HepG2 (cell line): ENCODE data around the gene RB1. TPM values are rescaled to one million over a fixed set of nuclear protein-coding genes. Genes with fewer than 3 reads are reported as not detected.

Experiments used
- ATAC-seq: fragments of 200-7000 bp; cut with Tn5 transposase; 3 replicates; pipeline ENCODE4 v1.9.1; 2020; ENCODE audit warnings: mild to moderate bottlenecking, moderate library complexity
- BruUV-seq: library from RNA; stranded (reverse); fragments of 400-500 nt; replicated peaks from 2 replicates; lab custom pipeline; 2021; lab: Mats Ljungman, UMichigan
- CTCF ChIA-PET: fragments of 300-600 bp; formaldehyde crosslinking; extraction: SDS; loops from one replicate; lab custom pipeline; 2021; ENCODE audit warnings: low total read pairs, inconsistent platforms, low intra/inter-chr PET ratio; lab: Yijun Ruan, JAX
- POLR2A ChIA-PET: fragments of 350-600 bp; sonication (Branson Sonifier 250); formaldehyde crosslinking; loops from one replicate; lab custom pipeline; 2020; ENCODE audit warnings: antibody characterized with exemption, inconsistent platforms; lab: Yijun Ruan, JAX
- DNase-seq: peaks from one replicate; pipeline ENCODE4 v3.0.0-alpha.2; 2015; ENCODE audit warnings: low spot score
- FAIRE-seq: peaks from 3 replicates; lab custom pipeline; 2011; peaks lifted over from hg19 to GRCh38; lab: Jason Lieb, UNC
- H2AFZ ChIP-seq: one replicate; pipeline ENCODE4 v1.6.1; 2011; ENCODE audit warnings: low read length, inconsistent platforms
- H3K27ac ChIP-seq: fragments of 300-600 bp; 3 replicates; pipeline ENCODE4 v1.8.0; 2011; ENCODE audit warnings: mixed run types, mild to moderate bottlenecking, mixed read lengths, low read length, inconsistent platforms; ENCODE audit not compliant: insufficient read depth; ENCODE audit errors: extremely low read length
- H3K27me3 ChIP-seq, 2 experiments: fragments of 200-600 bp in 1 of 2; 2 replicates in 1 of 2; 3 replicates in 1 of 2; pipeline versions ENCODE4 v1.6.0 to v1.8.0; 2011; ENCODE audit warnings: low read length in 2 of 2, mild to moderate bottlenecking in 2 of 2, moderate library complexity in 2 of 2, inconsistent platforms in 1 of 2; ENCODE audit not compliant: insufficient read depth in 2 of 2, control insufficient read depth in 1 of 2
- H3K36me3 ChIP-seq, 2 experiments: fragments of 200-600 bp in 1 of 2; replicated peaks in 1 of 2; 2 replicates in 1 of 2; 3 replicates in 1 of 2; pipeline versions ENCODE4 v1.5.1 to v1.8.0; 2011; ENCODE audit warnings: low read length in 2 of 2, inconsistent platforms in 1 of 2; ENCODE audit not compliant: insufficient read depth in 2 of 2, control insufficient read depth in 1 of 2
- H3K4me1 ChIP-seq: 2 replicates; pipeline ENCODE4 v1.5.1; 2012; ENCODE audit warnings: low read length, inconsistent platforms; ENCODE audit not compliant: insufficient read depth
- H3K4me2 ChIP-seq: 2 replicates; pipeline ENCODE4 v1.6.0; 2011; ENCODE audit warnings: low read depth, low read length, inconsistent platforms
- H3K4me3 ChIP-seq, 3 experiments: fragments of 200-600 bp in 1 of 3; sonication (generic), shearing (Covaris generic) in 1 of 3; replicated peaks in 1 of 3; 2 replicates each; pipeline ENCODE4 v1.5.1; 2011 to 2016; ENCODE audit warnings: low read length in 3 of 3, inconsistent platforms in 2 of 3, low read depth in 2 of 3, mild to moderate bottlenecking in 2 of 3, control low read depth in 1 of 3, mixed read lengths in 1 of 3; ENCODE audit not compliant: insufficient read depth in 1 of 3
- H3K79me2 ChIP-seq: one replicate; pipeline ENCODE4 v1.6.1; 2011; ENCODE audit warnings: low read length, inconsistent platforms; ENCODE audit not compliant: insufficient read depth
- H3K9ac ChIP-seq: 2 replicates; pipeline ENCODE4 v1.6.0; 2011; ENCODE audit warnings: mild to moderate bottlenecking, low read depth, low read length, inconsistent platforms; ENCODE audit not compliant: insufficient read depth
- H3K9me3 ChIP-seq: 2 replicates; pipeline ENCODE4 v1.5.1; 2012; ENCODE audit warnings: mild to moderate bottlenecking, low read length
- H4K20me1 ChIP-seq: 2 replicates; pipeline ENCODE4 v1.6.0; 2011; ENCODE audit warnings: inconsistent platforms, mild to moderate bottlenecking, low read length, moderate library complexity; ENCODE audit not compliant: insufficient read depth
- CAMTA2 ChIP-seq: sonication (generic); formaldehyde crosslinking; IDR thresholded peaks from 2 replicates; pipeline ENCODE4 v1.4.0; 2020; ENCODE audit warnings: mild to moderate bottlenecking, missing genetic modification reagents, borderline replicate concordance
- FOXC1 ChIP-seq: sonication (generic); formaldehyde crosslinking; IDR thresholded peaks from 2 replicates; pipeline ENCODE4 v1.8.0; 2022; ENCODE audit warnings: mild to moderate bottlenecking, missing genetic modification reagents, borderline replicate concordance
- GATA4 ChIP-seq: sonication (generic); IDR thresholded peaks from 2 replicates; pipeline ENCODE4 v1.6.1; 2016; ENCODE audit warnings: antibody characterized with exemption, low read depth, borderline replicate concordance
- HNF4A ChIP-seq: sonication (generic); formaldehyde crosslinking; IDR thresholded peaks from 2 replicates; pipeline ENCODE4 v1.4.0; 2020; ENCODE audit warnings: missing genetic modification reagents
- MAX ChIP-seq: IDR thresholded peaks from 2 replicates; pipeline ENCODE4 v1.6.1; 2012; ENCODE audit warnings: inconsistent platforms
- MAZ ChIP-seq, 2 experiments: sonication (generic) in 1 of 2; formaldehyde crosslinking in 1 of 2; IDR thresholded peaks; 2 replicates each; pipeline versions ENCODE4 v1.5.0 to v1.6.1; 2012 to 2020; ENCODE audit warnings: low read depth in 2 of 2, mild to moderate bottlenecking in 2 of 2, borderline replicate concordance in 1 of 2, improper control_type of control experiment in 1 of 2, low read length in 1 of 2, missing genetic modification reagents in 1 of 2, moderate library complexity in 1 of 2
- NBN ChIP-seq: fragments of 450-650 bp; conservative IDR thresholded peaks from 2 replicates; pipeline ENCODE4 v1.6.1; 2017
- NFRKB ChIP-seq: fragments of 450-650 bp; IDR thresholded peaks from 2 replicates; pipeline ENCODE4 v1.6.1; 2017
- PAX8 ChIP-seq: sonication (generic); formaldehyde crosslinking; IDR thresholded peaks from 2 replicates; pipeline ENCODE4 v1.8.0; 2022; ENCODE audit warnings: mild to moderate bottlenecking, missing genetic modification reagents, borderline replicate concordance
- RFXAP ChIP-seq: sonication (generic); formaldehyde crosslinking; IDR thresholded peaks from 2 replicates; pipeline ENCODE4 v1.4.0; 2020; ENCODE audit warnings: missing genetic modification reagents, borderline replicate concordance
- SP5 ChIP-seq: IDR thresholded peaks from 2 replicates; pipeline ENCODE4 v1.6.1; 2016; ENCODE audit warnings: low read depth, borderline replicate concordance
- ZKSCAN1 ChIP-seq: fragments of 150-350 bp; IDR thresholded peaks from 2 replicates; pipeline ENCODE4 v1.6.1; 2014; ENCODE audit warnings: low read length
- ZMYM2 ChIP-seq: sonication (generic); formaldehyde crosslinking; IDR thresholded peaks from 2 replicates; pipeline ENCODE4 v1.8.0; 2022; ENCODE audit warnings: mild to moderate bottlenecking, missing genetic modification reagents
- ZNF256 ChIP-seq: sonication (generic); formaldehyde crosslinking; conservative IDR thresholded peaks from 2 replicates; pipeline ENCODE4 v1.4.0; 2020; ENCODE audit warnings: missing genetic modification reagents
- ZNF329 ChIP-seq: sonication (generic); formaldehyde crosslinking; IDR thresholded peaks from 2 replicates; pipeline ENCODE4 v1.9.0; 2021; ENCODE audit warnings: low read depth, mild to moderate bottlenecking, missing genetic modification reagents
- ZNF772 ChIP-seq: sonication (generic); formaldehyde crosslinking; IDR thresholded peaks from 2 replicates; pipeline ENCODE4 v1.5.0; 2020; ENCODE audit warnings: mild to moderate bottlenecking, missing genetic modification reagents
- ZSCAN31 ChIP-seq: sonication (generic); formaldehyde crosslinking; IDR thresholded peaks from 2 replicates; pipeline ENCODE4 v1.5.0; 2020; ENCODE audit warnings: low read depth, mild to moderate bottlenecking, missing genetic modification reagents
- WGBS: methylation state at CpG from one replicate; pipeline ENCODE4 v1.1.6; 2017; ENCODE audit warnings: low lambda C conversion rate; 5-methylcytosine and 5-hydroxymethylcytosine counted together
- in situ Hi-C: cut with HindIII; loops from 2 replicates; pipeline ENCODE4 v1.10.0; 2017; ENCODE audit warnings: low pct_unique_long_range_greater_than_20kb; ENCODE audit not compliant: extremely low pct_ligation_motif_present
- intact Hi-C: fragments of 100-400 bp; cut with micrococcal nuclease; formaldehyde crosslinking; loops from one replicate; pipeline ENCODE4 v1.10.0; 2022; ENCODE audit not compliant: unreplicated experiment
- polyA plus RNA-seq, 8 experiments: library from polyadenylated mRNA; depleted of rRNA in 3 of 8; stranded (reverse) in 7 of 8; unstranded in 1 of 8; fragments of >200 nt; fragmentation: Illumina TruSeq in 4 of 8; extraction: Trizol in 4 of 8; gene quantifications; 2 replicates each; pipeline versions ENCODE4 v1.2.1 to v1.2.3, GENCODE V29; 2011 to 2016; ENCODE audit warnings: low read depth in 4 of 8, missing spikeins in 1 of 8, mixed read lengths in 1 of 8; ENCODE audit not compliant: insufficient read depth in 1 of 8
- total RNA-seq, 5 experiments: library from RNA; depleted of rRNA; stranded (reverse); fragments of >200 nt; fragmentation: Illumina TruSeq; extraction: Trizol; gene quantifications; 2 replicates each; pipeline ENCODE4 v1.2.3, GENCODE V29; 2016; ENCODE audit warnings: low read depth in 1 of 5
- TF ChIP-seq, protein P1 (sequence below): sonication (generic); formaldehyde crosslinking; conservative IDR thresholded peaks from 2 replicates; pipeline ENCODE4 v1.5.0; 2020; ENCODE audit warnings: missing genetic modification reagents
- TF ChIP-seq, protein P2 (sequence below): sonication (generic); formaldehyde crosslinking; IDR thresholded peaks from 2 replicates; pipeline ENCODE4 v1.4.0; 2020; ENCODE audit warnings: missing genetic modification reagents, borderline replicate concordance
- TF ChIP-seq, protein P3 (sequence below): sonication (generic); formaldehyde crosslinking; IDR thresholded peaks from 2 replicates; pipeline ENCODE4 v1.8.0; 2022; ENCODE audit warnings: mild to moderate bottlenecking, missing genetic modification reagents, moderate library complexity

Gene RB1
- total and polyA plus RNA-seq, 2 of the 13 experiments (the other 11 are each of a cell fraction or from before 2014, with no cell fraction given) = 15.6 to 23.7 TPM

DNA sequence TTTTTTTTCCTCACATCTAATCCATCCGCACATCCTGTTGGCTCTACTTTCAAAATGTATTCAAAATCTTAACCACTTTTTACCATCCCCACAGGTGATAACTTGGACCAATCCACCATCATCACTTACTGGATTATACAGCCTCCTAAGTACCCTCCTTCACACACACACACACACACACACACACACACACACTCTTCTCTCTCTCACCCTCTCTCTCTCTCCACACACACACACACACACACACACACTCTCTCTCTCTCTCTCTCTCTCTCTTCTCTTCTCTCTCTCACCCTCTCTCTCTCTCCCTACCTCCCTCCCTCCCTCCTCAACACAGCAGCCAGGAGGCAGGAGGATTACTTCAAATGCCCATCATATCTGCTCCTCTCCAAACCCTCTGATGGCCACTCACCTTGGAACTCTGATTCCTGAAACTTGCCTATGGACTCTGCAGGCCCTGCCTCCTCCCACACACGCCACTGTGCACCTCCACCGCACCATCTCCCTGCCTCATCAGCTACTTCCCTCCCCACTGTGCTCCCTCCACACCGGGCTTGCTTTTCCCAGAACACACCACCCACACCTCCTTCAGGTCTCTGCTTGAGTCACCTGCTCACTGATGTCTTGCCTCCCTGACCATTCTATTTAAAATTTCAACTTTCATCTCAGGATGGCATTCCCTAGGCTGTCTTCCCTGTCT is 189.7 kb downstream of the RB1 start:
- Histone ChIP-seq H3K9me3 (no peaks in the 10 kb centered on the region), H3K4me3 (no peak overlapping the region), H3K27ac (no peak overlapping the region), H3K79me2 (no peaks in the 10 kb centered on the region), H3K9ac (no peak overlapping the region), H4K20me1 (no peaks in the 10 kb centered on the region), H2AFZ (no peak overlapping the region), H3K36me3 (no peaks in the 10 kb centered on the region), H3K4me2 (no peak overlapping the region), H3K4me1 (peaks cover 23% of the 10 kb centered on the region), H3K27me3 (no peaks in the 10 kb centered on the region)
- intact Hi-C loops = no loop called here
- DNase-seq (no peak), FAIRE-seq (no peak), ATAC-seq (no peak; the same call in 2 of the 3 replicates)
- ChIA-PET POLR2A (no interaction called here), CTCF (no interaction called here)
- no TSS peak for BruUV-seq
- TF ChIP-seq, protein P1, sequence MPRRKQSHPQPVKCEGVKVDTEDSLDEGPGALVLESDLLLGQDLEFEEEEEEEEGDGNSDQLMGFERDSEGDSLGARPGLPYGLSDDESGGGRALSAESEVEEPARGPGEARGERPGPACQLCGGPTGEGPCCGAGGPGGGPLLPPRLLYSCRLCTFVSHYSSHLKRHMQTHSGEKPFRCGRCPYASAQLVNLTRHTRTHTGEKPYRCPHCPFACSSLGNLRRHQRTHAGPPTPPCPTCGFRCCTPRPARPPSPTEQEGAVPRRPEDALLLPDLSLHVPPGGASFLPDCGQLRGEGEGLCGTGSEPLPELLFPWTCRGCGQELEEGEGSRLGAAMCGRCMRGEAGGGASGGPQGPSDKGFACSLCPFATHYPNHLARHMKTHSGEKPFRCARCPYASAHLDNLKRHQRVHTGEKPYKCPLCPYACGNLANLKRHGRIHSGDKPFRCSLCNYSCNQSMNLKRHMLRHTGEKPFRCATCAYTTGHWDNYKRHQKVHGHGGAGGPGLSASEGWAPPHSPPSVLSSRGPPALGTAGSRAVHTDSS (CRISPR knock-in tag) = no peak
- TF ChIP-seq MAX (no peak), HNF4A (CRISPR knock-in tag) (no peak), PAX8 (CRISPR knock-in tag) (no peak), GATA4 (no peak), RFXAP (CRISPR knock-in tag) (no peak), ZSCAN31 (CRISPR knock-in tag) (no peak), SP5 (CRISPR knock-in tag) (no peak), ZKSCAN1 (no peak), MAZ (IDR thresholded peaks at IDR 0.05; ENCODE audit: borderline replicate concordance, low read depth, low read length) (no peak), MAZ (CRISPR knock-in tag; IDR thresholded peaks at IDR 0.05; ENCODE audit: low read depth) (no peak), NFRKB (no peak), ZNF329 (CRISPR knock-in tag) (no peak), NBN (no peak), CAMTA2 (CRISPR knock-in tag) (no peak), FOXC1 (CRISPR knock-in tag) (no peak), ZNF772 (CRISPR knock-in tag) (no peak), ZNF256 (CRISPR knock-in tag) (no peak), ZMYM2 (no peak)
- TF ChIP-seq, protein P2, sequence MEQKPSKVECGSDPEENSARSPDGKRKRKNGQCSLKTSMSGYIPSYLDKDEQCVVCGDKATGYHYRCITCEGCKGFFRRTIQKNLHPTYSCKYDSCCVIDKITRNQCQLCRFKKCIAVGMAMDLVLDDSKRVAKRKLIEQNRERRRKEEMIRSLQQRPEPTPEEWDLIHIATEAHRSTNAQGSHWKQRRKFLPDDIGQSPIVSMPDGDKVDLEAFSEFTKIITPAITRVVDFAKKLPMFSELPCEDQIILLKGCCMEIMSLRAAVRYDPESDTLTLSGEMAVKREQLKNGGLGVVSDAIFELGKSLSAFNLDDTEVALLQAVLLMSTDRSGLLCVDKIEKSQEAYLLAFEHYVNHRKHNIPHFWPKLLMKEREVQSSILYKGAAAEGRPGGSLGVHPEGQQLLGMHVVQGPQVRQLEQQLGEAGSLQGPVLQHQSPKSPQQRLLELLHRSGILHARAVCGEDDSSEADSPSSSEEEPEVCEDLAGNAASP (CRISPR knock-in tag) = no peak
- TF ChIP-seq, protein P3, sequence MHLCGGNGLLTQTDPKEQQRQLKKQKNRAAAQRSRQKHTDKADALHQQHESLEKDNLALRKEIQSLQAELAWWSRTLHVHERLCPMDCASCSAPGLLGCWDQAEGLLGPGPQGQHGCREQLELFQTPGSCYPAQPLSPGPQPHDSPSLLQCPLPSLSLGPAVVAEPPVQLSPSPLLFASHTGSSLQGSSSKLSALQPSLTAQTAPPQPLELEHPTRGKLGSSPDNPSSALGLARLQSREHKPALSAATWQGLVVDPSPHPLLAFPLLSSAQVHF (CRISPR knock-in tag) = no peak
- WGBS = 84% methylated on average over 4 of the region's 4 CpGs
- in situ Hi-C loops = no loop called here
